SK-N-SH (cell line): ENCODE measurements around the gene EXOC3L1. TPM values are rescaled to one million over a fixed set of nuclear protein-coding genes. Genes with fewer than 3 reads are reported as not detected.
A peak's percentile ranks its signal among the peaks of the same experiment; 100 is the strongest.

Experiments used
- CTCF ChIA-PET: fragments of 300-600, 350-600 bp; formaldehyde crosslinking; extraction: SDS; loops from one replicate; lab custom pipeline; 2021; lab: Yijun Ruan, JAX
- POLR2A ChIA-PET: fragments of 350-600 bp; sonication (Branson Sonifier 250); formaldehyde crosslinking; extraction: SDS; loops from one replicate; lab custom pipeline; 2020; ENCODE audit warnings: antibody characterized with exemption, inconsistent platforms; lab: Yijun Ruan, JAX
- DNase-seq: peaks from one replicate; pipeline ENCODE4 v3.0.0; 2012
- H2AFZ ChIP-seq: fragments of 200-600 bp; sonication (generic); 2 replicates; pipeline ENCODE4 v1.8.1; 2016; ENCODE audit warnings: antibody characterized with exemption, mild to moderate bottlenecking, low read depth
- H3F3A ChIP-seq: fragments of 200-600 bp; sonication (generic); replicated peaks from 2 replicates; pipeline ENCODE3; 2016; ENCODE audit warnings: antibody characterized with exemption, mild to moderate bottlenecking; ENCODE audit not compliant: insufficient read depth
- H3K27ac ChIP-seq, 2 experiments: fragments of 200-500 bp in 1 of 2; fragments of 200-600 bp in 1 of 2; sonication (Bioruptor generic) in 1 of 2; sonication (generic), shearing (Covaris generic) in 1 of 2; 2 replicates each; pipeline versions ENCODE4 v1.5.1 to v1.6.1; 2014 to 2016; ENCODE audit warnings: low read depth in 2 of 2, inconsistent platforms in 1 of 2, low read length in 1 of 2, mild to moderate bottlenecking in 1 of 2, mixed read lengths in 1 of 2
- H3K27me3 ChIP-seq: fragments of 200-600 bp; sonication (generic), shearing (Covaris generic); 2 replicates; pipeline ENCODE4 v1.6.1; 2016; ENCODE audit warnings: mixed run types; ENCODE audit not compliant: insufficient read depth
- H3K36me3 ChIP-seq, 2 experiments: fragments of 200-500 bp in 1 of 2; fragments of 200-600 bp in 1 of 2; sonication (Bioruptor generic) in 1 of 2; sonication (generic) in 1 of 2; replicated peaks in 1 of 2; 2 replicates each; pipeline versions ENCODE3 to v1.5.1; 2014 to 2016; ENCODE audit warnings: low read length in 1 of 2, mild to moderate bottlenecking in 1 of 2; ENCODE audit not compliant: insufficient read depth in 2 of 2, control insufficient read depth in 1 of 2
- H3K4me1 ChIP-seq, 2 experiments: fragments of 200-500 bp in 1 of 2; fragments of 200-600 bp in 1 of 2; sonication (Bioruptor generic) in 1 of 2; sonication (generic), shearing (Covaris generic) in 1 of 2; 2 replicates each; pipeline versions ENCODE4 v1.5.1 to v1.6.1; 2014 to 2016; ENCODE audit warnings: low read depth in 1 of 2, low read length in 1 of 2, mixed run types in 1 of 2; ENCODE audit not compliant: insufficient read depth in 2 of 2, control insufficient read depth in 1 of 2
- H3K4me2 ChIP-seq: fragments of 200-600 bp; sonication (generic), shearing (Covaris generic); 2 replicates; pipeline ENCODE4 v1.6.1; 2017; ENCODE audit warnings: mixed run types
- H3K4me3 ChIP-seq, 2 experiments: fragments of 200-500 bp in 1 of 2; fragments of 200-600 bp in 1 of 2; sonication (Bioruptor generic) in 1 of 2; sonication (generic), shearing (Covaris generic) in 1 of 2; 2 replicates each; pipeline versions ENCODE4 v1.5.1 to v1.8.1; 2014 to 2016; ENCODE audit warnings: low read depth in 2 of 2, inconsistent platforms in 1 of 2, low read length in 1 of 2, mild to moderate bottlenecking in 1 of 2, mixed read lengths in 1 of 2, moderate library complexity in 1 of 2
- H3K79me2 ChIP-seq: fragments of 200-600 bp; sonication (generic); 2 replicates; pipeline ENCODE4 v1.8.1; 2017; ENCODE audit warnings: mild to moderate bottlenecking; ENCODE audit not compliant: insufficient read depth
- H3K9ac ChIP-seq: fragments of 200-600 bp; sonication (generic); 2 replicates; pipeline ENCODE4 v1.6.1; 2017; ENCODE audit warnings: mixed run types
- H3K9me2 ChIP-seq: fragments of 200-600 bp; sonication (generic); 2 replicates; pipeline ENCODE4 v1.6.1; 2017; ENCODE audit warnings: mixed run types
- H3K9me3 ChIP-seq: fragments of 200-600 bp; sonication (generic); 2 replicates; pipeline ENCODE4 v1.6.1; 2017; ENCODE audit warnings: mixed run types, mild to moderate bottlenecking, moderate library complexity
- H4K20me1 ChIP-seq: fragments of 200-600 bp; sonication (generic); 2 replicates; pipeline ENCODE4 v1.6.1; 2017; ENCODE audit warnings: mild to moderate bottlenecking, mixed run types; ENCODE audit not compliant: insufficient read depth
- NRF1 ChIP-seq: IDR thresholded peaks from 2 replicates; pipeline ENCODE4 v1.6.1; 2012; ENCODE audit warnings: low read depth, mild to moderate bottlenecking, low read length
- WGBS: methylation state at CpG from one replicate; pipeline ENCODE4 v1.1.6; 2017; ENCODE audit warnings: low lambda C conversion rate; 5-methylcytosine and 5-hydroxymethylcytosine counted together
- polyA plus RNA-seq, 3 experiments: library from polyadenylated mRNA; depleted of rRNA; stranded (reverse); fragments of >200 nt; gene quantifications; 2 replicates each; pipeline ENCODE4 v1.2.3, GENCODE V29; 2012
- small RNA-seq, 7 experiments: library from RNA; depleted of rRNA; stranded (forward); fragments of <200 nt; gene quantifications; one replicate each; pipeline ENCODE3, GENCODE V24; 2012
- TF ChIP-seq, protein P1 (sequence below): IDR thresholded peaks from 2 replicates; pipeline ENCODE4; 2012

Gene EXOC3L1
- polyA plus RNA-seq, 1 of the 3 experiments (the other 2 are of a cell fraction) = 0.46 TPM

DNA sequence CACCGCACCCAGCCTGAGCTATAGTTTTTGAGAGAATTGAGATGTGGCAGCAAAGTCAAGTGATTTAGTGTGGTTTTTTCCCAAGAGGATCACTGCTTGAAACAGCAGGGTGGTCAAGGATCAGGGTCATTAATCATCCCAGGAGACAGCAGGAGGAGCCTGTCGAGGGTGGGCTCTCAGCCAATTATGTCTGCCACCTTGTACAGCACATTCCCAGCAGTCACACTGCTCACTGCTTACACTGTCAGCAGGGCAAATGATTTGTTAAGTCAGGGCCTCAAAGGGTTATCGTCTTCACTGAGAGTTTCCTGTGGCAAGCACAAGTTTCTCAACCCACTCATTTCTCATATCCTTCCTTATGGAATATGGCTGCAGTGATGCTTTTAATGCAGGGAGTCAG, 52.3 kb downstream of the EXOC3L1 start:
- H3K27ac ChIP-seq = no peak overlapping the region
- H3K4me1 ChIP-seq = no peaks in the 10 kb centered on the region
- no peak overlapping the region for H3K4me3 ChIP-seq
- H3F3A ChIP-seq = no peaks in the 10 kb centered on the region
- ChIA-PET CTCF (interaction anchor here (0.9 to 7.9 kb wide), 3 partner anchors 8 to 113 kb away, joined by 3 to 50 read pairs (median 6); no protein-coding TSS in a partner anchor), POLR2A (no interaction called here)
- H3K4me2 ChIP-seq = no peak overlapping the region
- peaks cover 52 to 60% of the 10 kb centered on the region in 2 experiments for H3K36me3 ChIP-seq
- no peaks in the 10 kb centered on the region for H3K27me3 ChIP-seq
- H2AFZ ChIP-seq = no peak overlapping the region
- H4K20me1 ChIP-seq = no peaks in the 10 kb centered on the region
- H3K9me2 ChIP-seq = no peaks in the 10 kb centered on the region
- TF ChIP-seq NRF1 = no peak
- TF ChIP-seq, protein P1, sequence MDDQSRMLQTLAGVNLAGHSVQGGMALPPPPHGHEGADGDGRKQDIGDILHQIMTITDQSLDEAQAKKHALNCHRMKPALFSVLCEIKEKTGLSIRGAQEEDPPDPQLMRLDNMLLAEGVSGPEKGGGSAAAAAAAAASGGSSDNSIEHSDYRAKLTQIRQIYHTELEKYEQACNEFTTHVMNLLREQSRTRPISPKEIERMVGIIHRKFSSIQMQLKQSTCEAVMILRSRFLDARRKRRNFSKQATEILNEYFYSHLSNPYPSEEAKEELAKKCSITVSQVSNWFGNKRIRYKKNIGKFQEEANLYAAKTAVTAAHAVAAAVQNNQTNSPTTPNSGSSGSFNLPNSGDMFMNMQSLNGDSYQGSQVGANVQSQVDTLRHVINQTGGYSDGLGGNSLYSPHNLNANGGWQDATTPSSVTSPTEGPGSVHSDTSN = 0 out of 2 replicates have a peak, but pooled peaks have one; percentile 25
- H3K9me3 ChIP-seq = no peaks in the 10 kb centered on the region
- no peak overlapping the region for H3K9ac ChIP-seq
- H3K79me2 ChIP-seq = 0 out of 2 replicates have a peak, but pooled peaks cover 2% of the 10 kb centered on the region
- WGBS = 59% methylated on average over 2 of the region's 3 CpGs
- no peak for DNase-seq

Small RNA genes lying within 50 kb of the gene (small RNA-seq; reads per million reads assigned to genes)
- 2.3 to 24.2 (median 10.5) reads per million in 7 experiments for gene MIR328

Other genes with a start within 250 kb of the EXOC3L1 start
- gene CES3, start 228.9 kb downstream of the EXOC3L1 start, polyA plus RNA-seq (2012; rRNA removed) = 1.4 and 1.8 TPM in 2 replicates
- 7.3 and 13.2 TPM in 2 replicates for gene CES4A, start 201.5 kb downstream of the EXOC3L1 start, polyA plus RNA-seq (2012; rRNA removed)
- gene CBFB, start 161.0 kb downstream of the EXOC3L1 start, polyA plus RNA-seq (2012; rRNA removed) = 38.8 and 40.1 TPM in 2 replicates
- gene PHAF1, start 80.2 kb downstream of the EXOC3L1 start, polyA plus RNA-seq (2012; rRNA removed) = 17.3 and 22.6 TPM in 2 replicates
- 9.8 and 9.9 TPM in 2 replicates for gene B3GNT9, start 39.1 kb downstream of the EXOC3L1 start, polyA plus RNA-seq (2012; rRNA removed)
- 27.7 and 28.5 TPM in 2 replicates for gene TRADD, start 30.2 kb downstream of the EXOC3L1 start, polyA plus RNA-seq (2012; rRNA removed)
- 17.8 and 21.8 TPM in 2 replicates for gene FBXL8, start 30.2 kb downstream of the EXOC3L1 start, polyA plus RNA-seq (2012; rRNA removed)
- gene HSF4, start 25.4 kb downstream of the EXOC3L1 start, polyA plus RNA-seq (2012; rRNA removed) = 33.4 and 44.4 TPM in 2 replicates
- gene NOL3, start 19.6 kb downstream of the EXOC3L1 start, polyA plus RNA-seq (2012; rRNA removed) = 34.1 and 38.7 TPM in 2 replicates
- 68.5 and 83.5 TPM in 2 replicates for gene MATCAP1, start 6.2 kb downstream of the EXOC3L1 start, polyA plus RNA-seq (2012; rRNA removed)
- gene E2F4, start 2.0 kb upstream of the EXOC3L1 start, polyA plus RNA-seq (2012; rRNA removed) = 168 and 210 TPM in 2 replicates
- gene ELMO3, start 9.0 kb upstream of the EXOC3L1 start, polyA plus RNA-seq (2012; rRNA removed) = 2.3 and 3.1 TPM in 2 replicates
- 98.2 and 130 TPM in 2 replicates for gene TMEM208, start 37.0 kb upstream of the EXOC3L1 start, polyA plus RNA-seq (2012; rRNA removed)
- gene FHOD1, start 57.3 kb upstream of the EXOC3L1 start, polyA plus RNA-seq (2012; rRNA removed) = 53.2 and 70.9 TPM in 2 replicates
- gene SLC9A5, start 58.8 kb upstream of the EXOC3L1 start, polyA plus RNA-seq (2012; rRNA removed) = 4.1 and 5.8 TPM in 2 replicates
- 65.5 and 87.0 TPM in 2 replicates for gene PLEKHG4, start 89.4 kb upstream of the EXOC3L1 start, polyA plus RNA-seq (2012; rRNA removed)
- 1.8 and 1.9 TPM in 2 replicates for gene KCTD19, start 136.6 kb upstream of the EXOC3L1 start, polyA plus RNA-seq (2012; rRNA removed)
- 0.78 and 0.92 TPM in 2 replicates for gene LRRC36, start 136.7 kb upstream of the EXOC3L1 start, polyA plus RNA-seq (2012; rRNA removed)
- 33.5 and 36.2 TPM in 2 replicates for gene TPPP3, start 203.4 kb upstream of the EXOC3L1 start, polyA plus RNA-seq (2012; rRNA removed)
- 14.2 and 15.8 TPM in 2 replicates for gene ZDHHC1, start 226.3 kb upstream of the EXOC3L1 start, polyA plus RNA-seq (2012; rRNA removed)
- 0.19 and 0.23 TPM in 2 replicates for gene HSD11B2, start 241.0 kb upstream of the EXOC3L1 start, polyA plus RNA-seq (2012; rRNA removed)